Measurements from ENCODE around the gene CHM. TPM values are rescaled to one million over a fixed set of nuclear protein-coding genes. Genes with fewer than 3 reads are reported as not detected.
A peak's percentile ranks its signal among the peaks of the same experiment; 100 is the strongest.

Gene CHM
- total RNA-seq, 1 donor from 2014 or later, result 12.0 TPM

DNA sequence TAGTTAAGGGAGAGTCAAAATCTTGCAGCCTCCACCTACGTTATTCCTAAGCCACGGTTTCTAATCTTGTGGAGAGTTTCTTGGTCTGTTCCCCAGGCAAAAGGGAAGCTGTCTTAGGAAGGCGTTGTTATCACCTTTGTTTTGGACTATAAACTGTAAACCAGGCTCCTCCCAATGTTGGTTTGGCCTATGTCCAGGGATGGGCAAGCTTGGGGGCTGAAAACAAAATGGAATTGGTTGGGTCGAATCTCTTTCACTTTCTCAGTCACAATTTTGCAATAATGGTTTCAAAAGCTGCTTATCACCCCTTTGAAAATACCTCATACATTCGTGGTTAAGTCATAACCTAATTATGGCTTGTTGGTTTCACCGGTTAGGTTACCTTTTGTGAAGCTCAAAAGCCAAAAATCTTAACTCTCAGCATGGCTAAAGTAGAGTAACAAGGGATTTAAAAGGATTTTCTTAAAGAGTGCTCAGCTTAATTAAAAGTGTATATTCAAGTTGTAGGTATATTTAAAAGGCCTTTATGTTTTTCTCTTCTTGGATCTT is 232.1 kb downstream of the CHM start:
- no peaks in the 10 kb centered on the region for H3K27me3 ChIP-seq
- no peak overlapping the region for H3K4me3 ChIP-seq
- intact Hi-C loops (cut with DNase I), result no loop called here
- no peaks in the 10 kb centered on the region for H3K36me3 ChIP-seq
- no peaks in the 10 kb centered on the region for H3K9me3 ChIP-seq
- H3K4me1 ChIP-seq, result no peaks in the 10 kb centered on the region
- H3K27ac ChIP-seq, result no peak overlapping the region
- DNase-seq (ENCODE audit: extremely low spot score in 2 of 2), result no peak
- TF ChIP-seq, protein P1, sequence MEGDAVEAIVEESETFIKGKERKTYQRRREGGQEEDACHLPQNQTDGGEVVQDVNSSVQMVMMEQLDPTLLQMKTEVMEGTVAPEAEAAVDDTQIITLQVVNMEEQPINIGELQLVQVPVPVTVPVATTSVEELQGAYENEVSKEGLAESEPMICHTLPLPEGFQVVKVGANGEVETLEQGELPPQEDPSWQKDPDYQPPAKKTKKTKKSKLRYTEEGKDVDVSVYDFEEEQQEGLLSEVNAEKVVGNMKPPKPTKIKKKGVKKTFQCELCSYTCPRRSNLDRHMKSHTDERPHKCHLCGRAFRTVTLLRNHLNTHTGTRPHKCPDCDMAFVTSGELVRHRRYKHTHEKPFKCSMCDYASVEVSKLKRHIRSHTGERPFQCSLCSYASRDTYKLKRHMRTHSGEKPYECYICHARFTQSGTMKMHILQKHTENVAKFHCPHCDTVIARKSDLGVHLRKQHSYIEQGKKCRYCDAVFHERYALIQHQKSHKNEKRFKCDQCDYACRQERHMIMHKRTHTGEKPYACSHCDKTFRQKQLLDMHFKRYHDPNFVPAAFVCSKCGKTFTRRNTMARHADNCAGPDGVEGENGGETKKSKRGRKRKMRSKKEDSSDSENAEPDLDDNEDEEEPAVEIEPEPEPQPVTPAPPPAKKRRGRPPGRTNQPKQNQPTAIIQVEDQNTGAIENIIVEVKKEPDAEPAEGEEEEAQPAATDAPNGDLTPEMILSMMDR (IDR thresholded peaks at IDR 0.05), result no peak
- TF ChIP-seq POLR2AphosphoS5 (IDR thresholded peaks at IDR 0.05; ENCODE audit: insufficient read depth in 1 of 2, low read depth in 1 of 2) (no peak), POLR2A (IDR thresholded peaks at IDR 0.05) (no peak)

MicroRNAs within 50 kb of the gene (microRNA counts, 767-probe panel; counts per million panel counts)
- microRNA hsa-miR-1321 (238 to 261 counts per million in 2 donors), microRNA hsa-miR-361-3p (4,431 to 4,603 counts per million in 2 donors), microRNA hsa-miR-361-5p (6,186 to 6,376 counts per million in 2 donors)

Small RNA genes lying within 50 kb of the gene (microRNA-seq; reads per million reads assigned to microRNA genes)
- not detected for gene MIR1321 (ENCODE audit: borderline number of aligned reads, borderline replicate concordance)
- gene MIR361 (ENCODE audit: borderline number of aligned reads, borderline replicate concordance), result 4,353 reads per million, percentile 90 among the genes with 10 or more reads in this experiment

Small RNA genes lying within 50 kb of the gene (small RNA-seq; reads per million reads assigned to genes)
- not detected for gene AL022401.1
- 61.8 reads per million, percentile 97 among the genes with 10 or more reads in this experiment for gene MIR361
- gene NDUFA5P7, result not detected
- gene RF00019, result not detected

Other genes starting within 250 kb of the CHM start
- gene DACH2, start 100.9 kb upstream of the CHM start, total RNA-seq, result not detected

Measured in vagina (tissue), 2 donors.